Testis (tissue), 3 donors: ENCODE results near the gene LCN15. TPM values are rescaled to one million over a fixed set of nuclear protein-coding genes. Genes with fewer than 3 reads are reported as not detected.

Experiments used
- DNase-seq: peaks from one replicate; pipeline ENCODE4 v3.0.0-alpha.2; 2019
- H3K27ac ChIP-seq, 2 donors: fragments of 200-600 bp; sonication (generic); one replicate each; pipeline ENCODE4 v1.5.1; 2019
- H3K27me3 ChIP-seq: fragments of 200-600 bp; sonication (generic); one replicate; pipeline ENCODE4 v1.5.1; 2019
- H3K36me3 ChIP-seq: fragments of 200-600 bp; sonication (generic); one replicate; pipeline ENCODE4 v1.5.1; 2017; ENCODE audit warnings: low read depth; ENCODE audit errors: missing control alignments
- H3K4me1 ChIP-seq: fragments of 200-600 bp; sonication (generic); one replicate; pipeline ENCODE4 v1.5.1; 2019
- H3K4me3 ChIP-seq, 2 donors: fragments of 200-600 bp; sonication (generic); one replicate each; pipeline ENCODE4 v1.5.1; 2017 to 2019
- H3K9me3 ChIP-seq: fragments of 200-600 bp; sonication (generic); one replicate; pipeline ENCODE4 v1.5.1; 2017
- CTCF ChIP-seq, 3 experiments: fragments of 450-650 bp in 2 of 3; fragments of 200-600 bp in 1 of 3; sonication (generic) in 1 of 3; IDR thresholded peaks; one replicate each; pipeline ENCODE4 v1.5.1; 2016 to 2019; ENCODE audit warnings: antibody characterized with exemption in 3 of 3, mild to moderate bottlenecking in 2 of 3, moderate library complexity in 1 of 3
- POLR2A ChIP-seq: fragments of 450-650 bp; IDR thresholded peaks from one replicate; pipeline ENCODE4 v1.6.1; 2017; ENCODE audit warnings: antibody characterized with exemption, mild to moderate bottlenecking, moderate library complexity
- WGBS, 2 donors: methylation state at CpG; one replicate each; pipeline ENCODE4 v1.1.5; 2018; 5-methylcytosine and 5-hydroxymethylcytosine counted together
- intact Hi-C: fragments of 100-400 bp; cut with DNase I; formaldehyde crosslinking; loops from one replicate; pipeline ENCODE4 v1.15.1; 2023; ENCODE audit warnings: low total_unique reads
- polyA plus RNA-seq: library from polyadenylated mRNA; stranded (reverse); fragments of 350-450 nt; fragmentation: Illumina TruSeq; extraction: RNeasy Lipid Tissue Mini Kit (QIAGEN cat#74804); gene quantifications from one replicate; pipeline ENCODE4 v1.2.3, GENCODE V29; 2014; ENCODE audit warnings: low read depth, low replicate concordance; ENCODE audit not compliant: insufficient read depth
- total RNA-seq, 2 donors: library from RNA; depleted of rRNA; stranded (reverse); fragments of >200 nt; gene quantifications; one replicate each; pipeline ENCODE4 v1.2.3, GENCODE V29; 2016

The LCN15 gene
- total and polyA plus RNA-seq, 3 donors from 2014 or later, result 0.41 to 0.68 TPM; not detected in 1

GRCh38 chr9:136763649-136764035, 676 bp downstream of the LCN15 start:
- H3K27me3 ChIP-seq, result no peaks in the 10 kb centered on the region
- no peaks in the 10 kb centered on the region for H3K9me3 ChIP-seq
- peak overlapping the region in 1 of 2 donors; percentile 31 for H3K4me3 ChIP-seq
- intact Hi-C loops, result no loop called here
- no peaks in the 10 kb centered on the region for H3K36me3 ChIP-seq
- 88% methylated on average over 14 of the region's 14 CpGs; no CpG with 5 or more reads in 1 of the 2 donors for WGBS, 2 donors
- TF ChIP-seq POLR2A (no peak), CTCF (IDR thresholded peaks at IDR 0.05) (no peak)
- no peak overlapping the region for H3K27ac ChIP-seq
- peaks cover 2% of the 10 kb centered on the region for H3K4me1 ChIP-seq
- no peak for DNase-seq

- 6 to 35% methylated on average over 19 to 33 of the region's 37 CpGs for WGBS, 2 donors
Observed at GRCh38 chr9:136762915-136763648, 1.2 kb downstream of the LCN15 start.

GRCh38 chr9:136762221-136762691, 2.1 kb downstream of the LCN15 start:
- Histone ChIP-seq H3K27ac (no peak overlapping the region), H3K27me3 (no peaks in the 10 kb centered on the region), H3K9me3 (no peaks in the 10 kb centered on the region), H3K36me3 (no peaks in the 10 kb centered on the region), H3K4me3 (no peak overlapping the region), H3K4me1 (peaks cover 2% of the 10 kb centered on the region)
- WGBS, 2 donors, result 62 to 71% methylated on average over 14 to 15 of the region's 17 CpGs
- TF ChIP-seq POLR2A, result no peak
- TF ChIP-seq CTCF (IDR thresholded peaks at IDR 0.05), result no peak
- DNase-seq, result no peak
- intact Hi-C loops, result no loop called here

More at GRCh38 chr9:136762915-136763648, 1.2 kb downstream of the LCN15 start:
- peak; percentile 72 for DNase-seq
- no peak overlapping the region for H3K27ac ChIP-seq
- H3K27me3 ChIP-seq, result no peaks in the 10 kb centered on the region
- H3K4me3 ChIP-seq, result peak overlapping the region in 1 of 2 donors; percentile 31
- intact Hi-C loops, result no loop called here
- H3K36me3 ChIP-seq, result no peaks in the 10 kb centered on the region
- TF ChIP-seq POLR2A (no peak), CTCF (IDR thresholded peaks at IDR 0.05) (no peak)
- H3K9me3 ChIP-seq, result no peaks in the 10 kb centered on the region
- H3K4me1 ChIP-seq, result peaks cover 2% of the 10 kb centered on the region

GRCh38 chr9:136761545-136761981, 2.8 kb downstream of the LCN15 start:
- Histone ChIP-seq H3K27me3 (no peaks in the 10 kb centered on the region), H3K4me3 (no peak overlapping the region), H3K9me3 (no peaks in the 10 kb centered on the region), H3K36me3 (no peaks in the 10 kb centered on the region), H3K27ac (no peak overlapping the region), H3K4me1 (peaks cover 2% of the 10 kb centered on the region)
- TF ChIP-seq CTCF (IDR thresholded peaks at IDR 0.05) (no peak), POLR2A (no peak)
- intact Hi-C loops, result no loop called here
- 83 to 90% methylated on average over 6 to 13 of the region's 13 CpGs for WGBS, 2 donors
- DNase-seq, result no peak
